Measurements from ENCODE around the gene KIF2C. TPM values are rescaled to one million over a fixed set of nuclear protein-coding genes. Genes with fewer than 3 reads are reported as not detected.

Gene KIF2C
- 98.7 and 121 TPM in 2 replicates for total RNA-seq (2014; rRNA removed)
- Bru-seq, nascent RNA = percentile 69 among the genes with signal in this experiment
- percentile 74 among the genes with signal in this experiment for BruChase-seq, experiment 1, labeled RNA remaining after a 6-hour chase
- percentile 46 among the genes with signal in this experiment for BruChase-seq, experiment 2, labeled RNA remaining after a 2-hour chase
- long read RNA-seq, transcript KIF2C-202 (21 exons, 2,879 nt) = major isoform, 10 of 14 reads
- long read RNA-seq, partial matches to known transcripts = 0 of 14 reads
- long read RNA-seq, other reads (novel, unspliced or antisense) = 4 of 14 reads

- Histone ChIP-seq H3F3A (ENCODE audit: low read length, unreplicated experiment) (no peaks in the 10 kb centered on the region), H3K27me3 (ENCODE audit: low read length) (no peaks in the 10 kb centered on the region), H4K20me1 (ENCODE audit: low read length) (no peaks in the 10 kb centered on the region), H3K4me1 (ENCODE audit: insufficient read depth, low read length) (peaks cover 20% of the 10 kb centered on the region), H3K27ac (ENCODE audit: low read length) (peak within 1 kb of the TSS; percentile 41), H3K4me3 (ENCODE audit: low read length) (peak within 1 kb of the TSS; percentile 93), H3K79me2 (ENCODE audit: low read length) (peaks cover 46% of the 10 kb centered on the region), H3K9me3 (ENCODE audit: low read length) (no peaks in the 10 kb centered on the region), H3K4me2 (ENCODE audit: low read length) (peak within 1 kb of the TSS; percentile 97), H2AFZ (ENCODE audit: low read length) (peak within 1 kb of the TSS; percentile 92), H3K9ac (ENCODE audit: low read length) (peak within 1 kb of the TSS; percentile 84), H3K36me3 (ENCODE audit: low read depth, low read length) (peaks cover 6% of the 10 kb centered on the region; the same call in 1 of the 2 replicates), H3K9me2 (replicated peaks; ENCODE audit: low read length) (no peaks in the 10 kb centered on the region)
- ATAC-seq = peak; percentile 99
- POLR2A ChIA-PET (ENCODE audit: unreplicated experiment) = interaction anchor here (0.5 kb wide), 1 partner anchor 564 kb away, joined by 7 read pairs; no protein-coding TSS in a partner anchor
- TSS peak; percentile 99 for BruUV-seq (replicated peaks)
- intact Hi-C loops (cut with micrococcal nuclease) = no loop called here
- CTCF ChIA-PET = no interaction called here
- TF ChIP-seq CTCF (conservative IDR thresholded peaks at IDR 0.05; ENCODE audit: low read depth, low read length) (no peak), EZH2 (IDR thresholded peaks at IDR 0.05; ENCODE audit: low read length, unreplicated experiment) (no peak), EZH2phosphoT487 (IDR thresholded peaks at IDR 0.05; ENCODE audit: borderline replicate concordance, low read length) (no peak)
- peak; percentile 98 for DNase-seq
Observed at GRCh38 chr1:44739307-44740178, at the start of gene KIF2C. TSS of gene KIF2C (plus strand) at chr1:44739837. CDS start at chr1:44739933, 96 bp downstream.

GRCh38 chr1:44693159-44693558 lies 46.5 kb upstream of the KIF2C start:
- Histone ChIP-seq H3K9me3 (ENCODE audit: low read length) (no peaks in the 10 kb centered on the region), H2AFZ (ENCODE audit: low read length) (no peak overlapping the region), H3K36me3 (ENCODE audit: low read depth, low read length) (no peaks in the 10 kb centered on the region), H3K27ac (ENCODE audit: low read length) (no peak overlapping the region), H3K4me1 (ENCODE audit: insufficient read depth, low read length) (peaks cover 14% of the 10 kb centered on the region; the same call in 1 of the 2 replicates), H3K27me3 (ENCODE audit: low read length) (no peaks in the 10 kb centered on the region), H3K9me2 (replicated peaks; ENCODE audit: low read length) (no peaks in the 10 kb centered on the region), H3F3A (ENCODE audit: low read length, unreplicated experiment) (no peaks in the 10 kb centered on the region), H4K20me1 (ENCODE audit: low read length) (no peaks in the 10 kb centered on the region), H3K4me3 (ENCODE audit: low read length) (no peak overlapping the region), H3K79me2 (ENCODE audit: low read length) (no peaks in the 10 kb centered on the region), H3K9ac (ENCODE audit: low read length) (no peak overlapping the region), H3K4me2 (ENCODE audit: low read length) (no peak overlapping the region)
- ATAC-seq (no peak; the same call in 1 of the 2 replicates), DNase-seq (peak; percentile 26)
- BruUV-seq (replicated peaks) = no TSS peak
- POLR2A ChIA-PET (ENCODE audit: unreplicated experiment) = no interaction called here
- CTCF ChIA-PET = no interaction called here
- no peak for TF ChIP-seq EZH2 (IDR thresholded peaks at IDR 0.05; ENCODE audit: low read length, unreplicated experiment)
- TF ChIP-seq EZH2phosphoT487 (IDR thresholded peaks at IDR 0.05; ENCODE audit: borderline replicate concordance, low read length) = no peak
- no peak for TF ChIP-seq CTCF (conservative IDR thresholded peaks at IDR 0.05; ENCODE audit: low read depth, low read length)
- intact Hi-C loops (cut with micrococcal nuclease) = no loop called here
